HCT116 (cell line): ENCODE data around the gene SOX18. TPM values are rescaled to one million over a fixed set of nuclear protein-coding genes. Genes with fewer than 3 reads are reported as not detected.

ENCODE experiments used
- ATAC-seq: fragments of 200-7000 bp; cut with Tn5 transposase; 2 replicates; pipeline ENCODE4 v1.9.1; 2020; ENCODE audit warnings: mild to moderate bottlenecking, moderate library complexity
- BruUV-seq: library from RNA; stranded (reverse); fragments of 400-500 nt; replicated peaks from 2 replicates; lab custom pipeline; 2021; lab: Mats Ljungman, UMichigan
- CTCF ChIA-PET: fragments of 300-600 bp; sonication (Branson Sonifier 250); formaldehyde crosslinking; loops from one replicate; lab custom pipeline; 2021; ENCODE audit warnings: antibody characterized with exemption; lab: Charles Lee
- POLR2A ChIA-PET: fragments of 300-600, 350-600 bp; sonication (Branson Sonifier 250); formaldehyde crosslinking; loops from one replicate; lab custom pipeline; 2021; ENCODE audit warnings: antibody characterized with exemption; lab: Charles Lee
- RAD21 ChIA-PET, 2 experiments: fragments of 300-600 bp; sonication (Branson Sonifier 250); formaldehyde crosslinking; loops; one replicate each; lab custom pipeline; 2023; ENCODE audit warnings: low total read pairs in 2 of 2; ENCODE audit not compliant: uncharacterized antibody in 2 of 2, unreplicated experiment in 2 of 2, low non-redundant PET in 1 of 2; lab: Charles Lee
- DNase-seq: peaks from one replicate; pipeline ENCODE4 v3.0.0-alpha.2; 2010; ENCODE audit warnings: low read depth, low spot score
- H2AFZ ChIP-seq: fragments of 200-600 bp; shearing (Covaris generic), sonication (generic); 2 replicates; pipeline ENCODE4 v1.6.1; 2017; ENCODE audit warnings: low read depth, mixed run types, mixed read lengths, antibody characterized with exemption, low read length; ENCODE audit not compliant: poor library complexity, severe bottlenecking
- H3K27ac ChIP-seq: 2 replicates; pipeline ENCODE4 v1.5.1; 2012; ENCODE audit warnings: low read depth, low read length
- H3K27me3 ChIP-seq: fragments of 200-600 bp; sonication (generic); 2 replicates; pipeline ENCODE4 v1.6.1; 2016; ENCODE audit warnings: mixed run types, low read length, mixed read lengths; ENCODE audit not compliant: insufficient read depth
- H3K36me3 ChIP-seq, 2 experiments: fragments of 200-500 bp in 1 of 2; fragments of 200-600 bp in 1 of 2; sonication (Bioruptor generic) in 1 of 2; sonication (generic) in 1 of 2; 2 replicates each; pipeline versions ENCODE4 v1.5.1 to v1.6.1; 2014 to 2016; ENCODE audit warnings: low read length in 2 of 2, inconsistent platforms in 1 of 2, mixed read lengths in 1 of 2, mixed run types in 1 of 2; ENCODE audit not compliant: insufficient read depth in 2 of 2, control insufficient read depth in 1 of 2
- H3K4me1 ChIP-seq, 2 experiments: fragments of 200-600 bp in 1 of 2; sonication (generic) in 1 of 2; 2 replicates each; pipeline versions ENCODE4 v1.5.1 to v1.6.1; 2012 to 2017; ENCODE audit warnings: low read length in 2 of 2, inconsistent platforms in 1 of 2, mild to moderate bottlenecking in 1 of 2, mixed read lengths in 1 of 2, mixed run types in 1 of 2, moderate library complexity in 1 of 2; ENCODE audit not compliant: insufficient read depth in 2 of 2, control insufficient read depth in 1 of 2
- H3K4me2 ChIP-seq: fragments of 200-600 bp; sonication (generic); 2 replicates; pipeline ENCODE4 v1.6.1; 2017; ENCODE audit warnings: mixed run types, low read length, mixed read lengths
- H3K4me3 ChIP-seq, 2 experiments: fragments of 200-600 bp in 1 of 2; sonication (generic) in 1 of 2; replicated peaks in 1 of 2; 2 replicates each; pipeline ENCODE4 v1.5.1; 2011 to 2016; ENCODE audit warnings: low read length in 2 of 2, control low read depth in 1 of 2, low read depth in 1 of 2, mild to moderate bottlenecking in 1 of 2, mixed read lengths in 1 of 2, mixed run types in 1 of 2
- H3K79me2 ChIP-seq: fragments of 200-600 bp; sonication (generic); 2 replicates; pipeline ENCODE4 v1.6.1; 2017; ENCODE audit warnings: mild to moderate bottlenecking, mixed run types, low read length, moderate library complexity, mixed read lengths; ENCODE audit not compliant: insufficient read depth
- H3K9ac ChIP-seq: fragments of 200-600 bp; sonication (generic); 2 replicates; pipeline ENCODE4 v1.6.1; 2016; ENCODE audit warnings: low read length, mixed read lengths
- H3K9me2 ChIP-seq: fragments of 200-600 bp; sonication (generic), shearing (Covaris generic); 2 replicates; pipeline ENCODE4 v1.6.1; 2017; ENCODE audit warnings: mixed run types, mild to moderate bottlenecking, moderate library complexity; ENCODE audit not compliant: insufficient read depth
- H3K9me3 ChIP-seq, 2 experiments: fragments of 200-500 bp in 1 of 2; fragments of 200-600 bp in 1 of 2; sonication (Bioruptor generic) in 1 of 2; sonication (generic) in 1 of 2; 2 replicates each; pipeline ENCODE4 v1.6.1; 2014 to 2017; ENCODE audit warnings: low read length in 2 of 2, mixed read lengths in 2 of 2, inconsistent platforms in 1 of 2, low read depth in 1 of 2, mild to moderate bottlenecking in 1 of 2, mixed run types in 1 of 2, moderate library complexity in 1 of 2; ENCODE audit not compliant: control insufficient read depth in 1 of 2, insufficient read depth in 1 of 2
- H4K20me1 ChIP-seq: fragments of 200-600 bp; sonication (generic), shearing (Covaris generic); 2 replicates; pipeline ENCODE4 v1.6.1; 2017; ENCODE audit warnings: mixed run types, mild to moderate bottlenecking, moderate library complexity; ENCODE audit not compliant: insufficient read depth
- ATF3 ChIP-seq: IDR thresholded peaks from 2 replicates; pipeline ENCODE4 v1.6.1; 2012
- CEBPB ChIP-seq: IDR thresholded peaks from 2 replicates; pipeline ENCODE4 v1.6.1; 2012; ENCODE audit warnings: low read depth
- CTCF ChIP-seq, 3 experiments: fragments of 200-600 bp in 1 of 3; sonication (generic) in 1 of 3; IDR thresholded peaks in 2 of 3; conservative IDR thresholded peaks in 1 of 3; 2 replicates each; pipeline ENCODE4 v1.5.1; 2012 to 2017; ENCODE audit warnings: low read depth in 2 of 3, low read length in 2 of 3, antibody characterized with exemption in 1 of 3, borderline replicate concordance in 1 of 3, control low read depth in 1 of 3, mild to moderate bottlenecking in 1 of 3, mixed read lengths in 1 of 3, mixed run types in 1 of 3, moderate library complexity in 1 of 3; ENCODE audit not compliant: insufficient read depth in 1 of 3
- MAX ChIP-seq: IDR thresholded peaks from 2 replicates; pipeline ENCODE4 v1.6.1; 2012
- POLR2AphosphoS5 ChIP-seq: IDR thresholded peaks from 2 replicates; pipeline ENCODE4 v1.6.1; 2011; ENCODE audit warnings: mild to moderate bottlenecking, low read depth, low read length, moderate library complexity
- REST ChIP-seq: IDR thresholded peaks from 2 replicates; pipeline ENCODE4 v1.6.1; 2012; ENCODE audit warnings: low read depth
- ZBTB33 ChIP-seq: IDR thresholded peaks from 2 replicates; pipeline ENCODE4 v1.6.1; 2011; ENCODE audit warnings: mild to moderate bottlenecking, low read length, moderate library complexity; ENCODE audit not compliant: insufficient replicate concordance; ENCODE audit errors: extremely low read depth
- ZFX ChIP-seq: fragments of 450-650 bp; IDR thresholded peaks from 2 replicates; pipeline ENCODE4 v1.6.1; 2017
- ZNF274 ChIP-seq: fragments of 200-500 bp; sonication (Bioruptor generic); IDR thresholded peaks from 2 replicates; pipeline ENCODE4 v1.6.1; 2014; ENCODE audit warnings: mild to moderate bottlenecking, low read depth, low read length, inconsistent platforms
- intact Hi-C: fragments of 100-400 bp; cut with micrococcal nuclease; formaldehyde crosslinking; loops from 2 replicates; pipeline ENCODE4 v1.10.0; 2022
- total RNA-seq: library from RNA; stranded (reverse); gene quantifications from one replicate; pipeline ENCODE4 v1.2.1, GENCODE V29; 2021; ENCODE audit not compliant: unreplicated experiment

SOX18 gene
- total RNA-seq, 1 experiment from 2014 or later = 3.3 TPM

- TF ChIP-seq ZBTB33 = no peak
- no peak for TF ChIP-seq ZNF274
- TF ChIP-seq REST = no peak
- no peak for TF ChIP-seq POLR2AphosphoS5
These were observed 18.4 kb upstream of the SOX18 start (continued) for GRCh38 chr20:64067733-64068307.

GRCh38 chr20:64067005-64067632, 17.7 kb upstream of the SOX18 start:
- H3K27ac ChIP-seq = no peak overlapping the region; the same call in 1 of the 2 replicates
- H3K4me1 ChIP-seq = peaks cover 41 to 51% of the 10 kb centered on the region in 2 experiments
- H3K9ac ChIP-seq = no peak overlapping the region
- intact Hi-C loops = no loop called here
- BruUV-seq = no TSS peak
- H3K9me2 ChIP-seq = no peaks in the 10 kb centered on the region
- no peaks in the 10 kb centered on the region for H3K9me3 ChIP-seq
- H3K36me3 ChIP-seq = no peaks in the 10 kb centered on the region
- peak overlapping the region; percentile 61 for H3K4me2 ChIP-seq
- no peaks in the 10 kb centered on the region for H3K27me3 ChIP-seq
- DNase-seq (no peak), ATAC-seq (no peak)
- no peaks in the 10 kb centered on the region for H4K20me1 ChIP-seq
- RAD21 ChIA-PET = no interaction called here
- POLR2A ChIA-PET = no interaction called here
- H2AFZ ChIP-seq = no peak overlapping the region
- CTCF ChIA-PET = interaction anchor here (0.6 kb wide), 1 partner anchor 446 kb away, joined by 4 read pairs; no protein-coding TSS in a partner anchor
- no peaks in the 10 kb centered on the region for H3K79me2 ChIP-seq
- H3K4me3 ChIP-seq = no peak overlapping the region
- TF ChIP-seq ATF3 (no peak), CEBPB (no peak), ZFX (no peak), ZNF274 (no peak), REST (no peak), MAX (no peak), CTCF (IDR thresholded peaks at IDR 0.05 in 2 of 3, conservative IDR thresholded peaks at IDR 0.05 in 1 of 3; ENCODE audit: borderline replicate concordance in 1 of 3, insufficient read depth in 1 of 3, low read depth in 2 of 3, low read length in 2 of 3) (no peak)
